GM10248 (cell line): ENCODE results near the gene CD33.

Experiments
- CTCF ChIA-PET: fragments of 300-600 bp; sonication (Branson Sonifier 250); formaldehyde crosslinking; extraction: SDS; loops from one replicate; lab custom pipeline; 2021; ENCODE audit warnings: antibody characterized with exemption; lab: Yijun Ruan, JAX
- POLR2A ChIA-PET: fragments of 350-650 bp; sonication (Branson Sonifier 250); formaldehyde crosslinking; extraction: SDS; loops from one replicate; lab custom pipeline; 2020; ENCODE audit warnings: antibody characterized with exemption; lab: Yijun Ruan, JAX
- DNase-seq: peaks from one replicate; pipeline ENCODE4 v3.0.0; 2012; ENCODE audit errors: extremely low spot score
- TF ChIP-seq, protein P1 (sequence below): IDR thresholded peaks from 2 replicates; pipeline ENCODE4 v1.5.1; 2012; ENCODE audit warnings: mild to moderate bottlenecking, low read depth; ENCODE audit errors: extremely low read depth, missing control alignments, control extremely low read depth

The CD33 gene

DNA sequence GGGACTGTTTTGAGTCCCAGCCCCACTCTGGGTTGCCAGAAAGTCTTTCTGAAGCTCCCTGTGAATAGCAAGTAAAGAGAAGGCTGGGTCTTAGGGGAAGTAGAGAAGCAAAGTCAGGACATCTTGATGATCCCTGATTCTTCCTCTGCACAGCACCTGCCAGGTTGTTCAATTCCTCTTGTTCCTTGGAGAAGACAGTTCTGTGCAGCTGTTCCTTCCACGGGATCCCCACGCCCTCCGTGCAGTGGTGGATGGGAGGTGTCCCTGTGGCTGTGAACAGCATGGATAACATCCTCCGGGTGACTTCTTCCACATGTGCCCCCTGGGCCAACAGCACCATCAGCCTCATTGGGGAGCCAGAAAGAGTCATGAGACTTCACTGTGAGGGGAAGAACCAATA lies 57.5 kb downstream of the CD33 start:
- TF ChIP-seq, protein P1, sequence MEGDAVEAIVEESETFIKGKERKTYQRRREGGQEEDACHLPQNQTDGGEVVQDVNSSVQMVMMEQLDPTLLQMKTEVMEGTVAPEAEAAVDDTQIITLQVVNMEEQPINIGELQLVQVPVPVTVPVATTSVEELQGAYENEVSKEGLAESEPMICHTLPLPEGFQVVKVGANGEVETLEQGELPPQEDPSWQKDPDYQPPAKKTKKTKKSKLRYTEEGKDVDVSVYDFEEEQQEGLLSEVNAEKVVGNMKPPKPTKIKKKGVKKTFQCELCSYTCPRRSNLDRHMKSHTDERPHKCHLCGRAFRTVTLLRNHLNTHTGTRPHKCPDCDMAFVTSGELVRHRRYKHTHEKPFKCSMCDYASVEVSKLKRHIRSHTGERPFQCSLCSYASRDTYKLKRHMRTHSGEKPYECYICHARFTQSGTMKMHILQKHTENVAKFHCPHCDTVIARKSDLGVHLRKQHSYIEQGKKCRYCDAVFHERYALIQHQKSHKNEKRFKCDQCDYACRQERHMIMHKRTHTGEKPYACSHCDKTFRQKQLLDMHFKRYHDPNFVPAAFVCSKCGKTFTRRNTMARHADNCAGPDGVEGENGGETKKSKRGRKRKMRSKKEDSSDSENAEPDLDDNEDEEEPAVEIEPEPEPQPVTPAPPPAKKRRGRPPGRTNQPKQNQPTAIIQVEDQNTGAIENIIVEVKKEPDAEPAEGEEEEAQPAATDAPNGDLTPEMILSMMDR, result no peak
- ChIA-PET CTCF (interaction anchor here (1.1 to 1.9 kb wide), 4 partner anchors 9 to 23 kb away, joined by 3 to 7 read pairs (median 4); no protein-coding TSS in a partner anchor), POLR2A (no interaction called here)
- no peak for DNase-seq

DNA sequence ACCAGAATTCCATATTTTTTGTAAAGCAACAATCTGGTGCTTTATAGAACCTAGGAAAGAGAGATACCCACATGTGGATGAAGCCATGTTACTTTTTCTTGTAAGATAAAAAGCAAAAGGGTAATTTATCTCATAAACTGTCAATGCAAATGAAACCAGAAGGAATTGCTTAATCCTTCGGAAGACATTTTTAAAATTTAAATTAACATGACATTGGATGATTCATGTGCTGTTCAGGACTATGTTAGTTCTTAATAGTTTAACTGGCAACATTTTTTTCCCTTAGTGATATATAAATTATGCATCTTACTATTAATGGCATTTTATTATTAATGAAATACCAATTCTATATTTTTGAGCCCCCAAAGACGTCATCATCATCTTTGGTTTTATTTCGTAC lies 60.8 kb downstream of the CD33 start:
- ChIA-PET POLR2A (no interaction called here), CTCF (no interaction called here)
- no peak for DNase-seq
- TF ChIP-seq, protein P1, result no peak
